ENCODE results near the gene KCNK18. TPM values are rescaled to one million over a fixed set of nuclear protein-coding genes. Genes with fewer than 3 reads are reported as not detected.

Gene KCNK18
- total RNA-seq, 1 donor from 2014 or later, result not detected

DNA sequence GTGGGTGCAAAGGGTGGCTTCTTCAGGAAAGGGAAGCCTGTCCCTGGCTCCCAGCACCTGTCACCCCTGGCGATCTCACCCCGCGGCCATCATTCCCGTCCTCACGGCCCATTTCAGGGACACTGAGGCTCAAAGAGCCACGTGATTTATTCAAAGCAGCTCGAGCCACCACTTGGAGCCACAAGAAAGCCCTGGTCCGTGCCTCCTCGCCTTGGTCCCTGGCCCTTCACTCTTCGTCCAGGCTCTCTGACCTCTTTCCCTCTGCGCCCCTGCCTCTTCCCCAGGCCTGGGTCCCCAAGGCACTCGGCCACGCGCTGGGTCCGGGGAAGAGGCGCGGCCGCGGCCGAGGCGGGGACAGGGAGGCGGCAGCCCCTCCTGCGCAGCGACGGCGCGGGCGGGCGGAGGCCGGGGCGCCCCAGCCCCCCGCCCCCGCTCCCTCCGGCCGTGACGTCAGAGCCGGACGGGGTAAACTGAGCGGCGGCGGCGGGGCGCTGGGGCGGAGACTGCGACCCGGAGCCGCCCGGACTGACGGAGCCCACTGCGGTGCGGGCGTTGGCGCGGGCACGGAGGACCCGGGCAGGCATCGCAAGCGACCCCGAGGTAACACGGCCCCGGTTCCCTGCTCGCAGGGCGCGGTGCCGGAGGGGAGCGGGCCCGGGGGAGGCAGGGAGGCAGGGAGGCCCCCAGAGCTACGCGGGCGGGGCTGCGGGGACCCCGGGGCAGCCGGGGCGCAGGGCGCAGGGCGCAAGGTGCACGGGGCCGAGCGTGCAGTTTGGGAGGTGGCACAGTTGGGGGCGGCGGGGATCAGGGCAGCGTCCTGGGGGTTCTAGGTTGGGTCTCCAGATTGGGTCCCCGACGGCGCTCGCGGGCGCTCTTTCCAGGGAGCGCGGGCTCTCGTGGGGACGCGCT lies 43.6 kb downstream of the KCNK18 start, which contains the start of gene SLC18A2:
SLC18A2 (plus strand) TSS at position 494 of the 909 bp plus-strand sequence. CDS start 580 bp downstream, outside the sequence.
- no peak for DNase-seq
- intact Hi-C loops (cut with DNase I), result no loop called here
- no peak for ATAC-seq (ENCODE audit: poor library complexity)

DNA sequence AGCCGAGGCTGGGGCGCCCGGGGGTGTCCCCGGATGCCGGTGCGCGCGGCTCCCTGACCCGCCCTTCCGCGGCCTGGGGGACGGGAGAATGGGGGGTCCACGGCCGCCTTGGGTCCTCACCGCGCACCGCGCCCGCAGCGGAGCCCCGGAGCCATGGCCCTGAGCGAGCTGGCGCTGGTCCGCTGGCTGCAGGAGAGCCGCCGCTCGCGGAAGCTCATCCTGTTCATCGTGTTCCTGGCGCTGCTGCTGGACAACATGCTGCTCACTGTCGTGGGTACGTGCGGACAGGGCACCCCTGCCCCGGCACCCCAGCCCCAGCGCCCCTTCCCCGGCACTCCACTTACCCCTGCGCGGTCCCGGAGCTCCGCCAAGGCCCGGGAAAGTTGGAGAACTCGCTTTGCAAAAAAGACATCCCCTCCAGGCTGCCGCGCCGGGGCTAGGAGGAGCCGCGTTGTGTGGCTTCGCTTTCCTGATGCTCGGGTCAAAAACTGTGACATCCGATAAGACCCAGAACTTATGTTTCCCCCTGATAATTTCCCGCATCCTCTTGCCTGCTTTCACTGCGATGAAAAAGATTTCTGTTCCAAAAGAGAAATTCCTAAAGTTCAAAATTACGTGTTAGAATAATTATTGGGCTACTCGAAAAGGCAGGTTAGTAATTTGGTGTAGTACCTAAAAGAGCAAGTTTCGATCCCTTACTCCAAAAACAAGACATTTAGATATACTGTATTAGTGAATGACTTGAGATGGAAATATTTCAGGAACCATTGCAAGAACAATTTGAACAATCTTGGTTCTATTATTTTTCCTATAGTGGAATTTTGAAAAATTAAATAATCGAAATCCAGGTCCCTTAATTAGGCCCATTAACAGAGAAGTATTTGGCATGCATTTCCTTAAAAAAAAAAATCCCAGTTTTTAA lies 44.5 kb downstream of the KCNK18 start:
- no peak for DNase-seq

GRCh38 chr10:117242463-117242832 lies 45.2 kb downstream of the KCNK18 start:
- DNase-seq (no peak), ATAC-seq (ENCODE audit: poor library complexity) (no peak)
- intact Hi-C loops (cut with DNase I), result no loop called here

More for the DNA sequence above, 44.5 kb downstream of the KCNK18 start:
- no peak for ATAC-seq (ENCODE audit: poor library complexity)
- intact Hi-C loops (cut with DNase I), result no loop called here

DNA sequence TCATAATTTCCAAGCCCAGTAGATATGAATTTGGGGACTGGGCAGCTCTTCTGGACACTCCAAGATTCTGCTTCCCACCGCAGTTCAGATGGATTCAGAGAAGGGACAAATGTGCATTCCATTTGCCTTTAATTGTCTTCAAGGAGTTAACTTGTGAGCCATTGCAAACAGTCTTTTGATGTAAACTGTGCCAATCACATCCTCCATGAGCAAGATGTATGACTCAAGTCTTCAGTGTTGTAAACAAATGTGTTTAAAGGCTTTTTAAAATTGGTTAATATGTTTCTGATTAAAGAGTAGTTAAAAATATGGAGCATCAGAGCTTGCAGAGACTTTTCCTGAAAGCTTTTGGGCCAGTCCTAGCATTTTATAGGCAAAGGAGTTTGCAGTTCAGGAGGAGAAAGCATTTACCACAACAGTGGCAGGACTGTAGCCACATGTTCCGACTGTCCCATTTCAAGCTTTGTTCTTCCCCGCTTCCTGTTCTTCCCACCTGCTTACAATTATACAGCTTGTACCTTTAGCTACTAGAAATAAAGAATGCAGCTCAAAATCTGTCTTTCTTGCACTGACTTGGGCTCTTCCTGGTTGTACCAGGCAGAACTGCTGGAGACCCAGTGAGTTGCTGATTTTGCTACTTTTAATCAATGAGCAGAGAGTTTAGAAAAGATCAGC lies 49.8 kb downstream of the KCNK18 start:
- ATAC-seq (ENCODE audit: poor library complexity) (no peak), DNase-seq (no peak)
- intact Hi-C loops (cut with DNase I), result no loop called here

DNA sequence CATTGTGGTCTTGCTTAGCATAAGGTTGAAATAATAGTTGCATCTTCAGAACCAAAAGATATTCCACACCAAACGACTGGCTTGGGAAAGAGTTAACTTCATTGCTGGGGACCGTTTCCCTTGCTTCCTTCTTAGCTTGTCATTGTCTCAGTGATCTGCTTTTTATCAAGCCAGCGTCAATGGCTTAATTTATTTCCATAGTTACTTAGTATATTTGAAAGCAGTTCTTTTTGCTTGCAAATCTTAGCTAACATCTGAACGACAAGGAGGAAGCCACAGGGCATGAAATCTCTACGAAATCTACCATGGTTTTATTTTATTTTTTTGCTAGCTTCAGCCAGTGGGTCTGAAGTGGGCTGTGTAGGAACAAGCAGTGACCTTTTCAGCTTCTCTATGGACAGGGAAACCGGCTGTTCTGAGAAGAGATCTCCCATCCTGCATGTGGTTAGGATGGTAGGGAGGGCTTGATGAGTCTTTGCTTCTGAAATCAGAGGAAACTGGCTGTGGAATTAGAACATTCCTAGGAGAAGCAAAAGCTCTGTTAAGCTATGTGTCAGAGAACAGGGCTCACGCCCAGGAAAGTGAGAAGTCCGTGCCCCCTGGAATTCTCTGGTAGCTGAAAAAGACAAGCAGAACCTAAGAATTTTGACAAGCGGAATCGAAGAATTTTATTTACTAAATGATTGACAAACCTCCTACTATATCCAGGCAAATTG lies 51.6 kb downstream of the KCNK18 start:
- no peak for DNase-seq
- ATAC-seq (ENCODE audit: poor library complexity), result no peak
- intact Hi-C loops (cut with DNase I), result no loop called here

- DNase-seq, result no peak
- ATAC-seq (ENCODE audit: poor library complexity), result no peak
- intact Hi-C loops (cut with DNase I), result no loop called here
These were observed 52.3 kb downstream of the KCNK18 start for GRCh38 chr10:117249493-117250093.

- ATAC-seq (ENCODE audit: poor library complexity) (no peak), DNase-seq (no peak)
- intact Hi-C loops (cut with DNase I), result no loop called here
These were observed 53.1 kb downstream of the KCNK18 start for GRCh38 chr10:117250411-117250810.

GRCh38 chr10:117253908-117254307 lies 56.6 kb downstream of the KCNK18 start:
- no peak for ATAC-seq (ENCODE audit: poor library complexity)
- intact Hi-C loops (cut with DNase I), result no loop called here
- no peak for DNase-seq

DNA sequence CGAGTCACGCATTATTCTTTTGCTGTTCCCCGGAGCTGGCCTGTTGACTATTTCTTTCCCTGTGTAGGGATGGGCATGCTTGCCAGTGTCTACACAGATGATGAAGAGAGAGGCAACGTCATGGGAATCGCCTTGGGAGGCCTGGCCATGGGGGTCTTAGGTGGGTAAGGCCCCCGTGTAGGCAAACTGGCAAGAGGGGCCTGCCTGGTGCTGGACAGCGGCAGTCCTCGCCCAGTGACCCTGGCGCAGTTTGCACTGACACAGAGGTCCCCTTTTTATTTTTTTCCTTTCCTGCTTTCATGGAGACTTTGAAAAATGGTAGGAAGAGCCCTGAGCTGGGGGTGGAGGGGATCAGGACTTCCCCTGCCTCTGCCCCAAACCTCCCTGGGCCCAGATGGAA lies 57.0 kb downstream of the KCNK18 start:
- no peak for ATAC-seq (ENCODE audit: poor library complexity)
- intact Hi-C loops (cut with DNase I), result no loop called here
- no peak for DNase-seq

DNA sequence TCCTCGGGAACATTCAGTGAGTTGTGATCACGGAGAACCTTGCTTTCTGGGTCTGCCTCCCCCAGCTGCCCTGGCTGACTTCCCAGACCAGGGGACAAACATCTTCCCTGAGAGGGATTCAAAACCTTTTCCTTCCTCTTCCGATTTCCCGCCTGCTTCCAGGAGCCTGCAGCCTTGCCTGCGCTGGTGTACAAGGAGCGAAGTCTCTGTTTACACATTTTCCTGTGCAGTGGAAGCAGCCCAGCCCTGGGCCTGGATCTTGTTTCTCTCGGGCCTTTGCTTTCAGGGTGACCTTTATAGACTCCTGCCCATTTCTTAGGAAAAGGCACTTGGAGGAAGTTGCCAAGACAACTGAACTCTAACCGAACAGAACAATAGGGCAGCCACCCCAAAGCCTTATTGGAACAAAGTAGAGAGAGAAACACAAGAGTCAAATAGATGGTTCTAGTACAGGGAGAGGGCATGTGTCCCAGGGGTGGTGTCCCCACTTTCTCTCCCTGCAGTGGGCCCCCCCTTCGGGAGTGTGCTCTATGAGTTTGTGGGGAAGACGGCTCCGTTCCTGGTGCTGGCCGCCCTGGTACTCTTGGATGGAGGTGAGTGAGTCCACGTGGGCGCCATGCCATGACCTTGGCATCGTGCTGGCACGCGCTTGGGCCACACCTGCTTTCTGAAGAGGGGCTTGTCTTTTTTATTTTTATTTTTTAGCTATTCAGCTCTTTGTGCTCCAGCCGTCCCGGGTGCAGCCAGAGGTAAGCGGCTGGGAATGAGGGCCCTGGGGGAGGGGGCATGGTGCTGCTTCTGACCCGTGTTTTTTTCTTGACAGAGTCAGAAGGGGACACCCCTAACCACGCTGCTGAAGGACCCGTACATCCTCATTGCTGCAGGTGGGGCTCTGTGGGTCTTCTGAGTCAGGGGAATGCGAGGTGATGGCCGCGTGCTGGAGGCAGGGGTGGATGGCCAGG lies 57.8 kb downstream of the KCNK18 start:
- ATAC-seq (ENCODE audit: poor library complexity) (no peak), DNase-seq (no peak)
- intact Hi-C loops (cut with DNase I), result no loop called here

GRCh38 chr10:117255835-117256460 lies 58.7 kb downstream of the KCNK18 start:
- intact Hi-C loops (cut with DNase I), result no loop called here
- no peak for DNase-seq

GRCh38 chr10:117256910-117257309 lies 59.6 kb downstream of the KCNK18 start:
- no peak for DNase-seq
- intact Hi-C loops (cut with DNase I), result no loop called here

More at GRCh38 chr10:117255835-117256460, 58.7 kb downstream of the KCNK18 start:
- ATAC-seq (ENCODE audit: poor library complexity), result no peak

GRCh38 chr10:117257721-117258120 lies 60.4 kb downstream of the KCNK18 start:
- DNase-seq, result no peak
- intact Hi-C loops (cut with DNase I), result no loop called here
- ATAC-seq (ENCODE audit: poor library complexity), result no peak

More at GRCh38 chr10:117256910-117257309, 59.6 kb downstream of the KCNK18 start:
- ATAC-seq (ENCODE audit: poor library complexity), result no peak

- ATAC-seq (ENCODE audit: poor library complexity), result no peak
- intact Hi-C loops (cut with DNase I), result no loop called here
- no peak for DNase-seq
These were observed 62.0 kb downstream of the KCNK18 start for GRCh38 chr10:117259279-117259678.

Data from Right ventricle myocardium superior (tissue), 1 donor.